ENCODE results near the gene ZNF644.
"Not testable (repeated sequence)": the region's sequence is repeated elsewhere in the genome, so short reads cannot be mapped to it uniquely, and the experiment has no call there.

The ZNF644 gene

DNA sequence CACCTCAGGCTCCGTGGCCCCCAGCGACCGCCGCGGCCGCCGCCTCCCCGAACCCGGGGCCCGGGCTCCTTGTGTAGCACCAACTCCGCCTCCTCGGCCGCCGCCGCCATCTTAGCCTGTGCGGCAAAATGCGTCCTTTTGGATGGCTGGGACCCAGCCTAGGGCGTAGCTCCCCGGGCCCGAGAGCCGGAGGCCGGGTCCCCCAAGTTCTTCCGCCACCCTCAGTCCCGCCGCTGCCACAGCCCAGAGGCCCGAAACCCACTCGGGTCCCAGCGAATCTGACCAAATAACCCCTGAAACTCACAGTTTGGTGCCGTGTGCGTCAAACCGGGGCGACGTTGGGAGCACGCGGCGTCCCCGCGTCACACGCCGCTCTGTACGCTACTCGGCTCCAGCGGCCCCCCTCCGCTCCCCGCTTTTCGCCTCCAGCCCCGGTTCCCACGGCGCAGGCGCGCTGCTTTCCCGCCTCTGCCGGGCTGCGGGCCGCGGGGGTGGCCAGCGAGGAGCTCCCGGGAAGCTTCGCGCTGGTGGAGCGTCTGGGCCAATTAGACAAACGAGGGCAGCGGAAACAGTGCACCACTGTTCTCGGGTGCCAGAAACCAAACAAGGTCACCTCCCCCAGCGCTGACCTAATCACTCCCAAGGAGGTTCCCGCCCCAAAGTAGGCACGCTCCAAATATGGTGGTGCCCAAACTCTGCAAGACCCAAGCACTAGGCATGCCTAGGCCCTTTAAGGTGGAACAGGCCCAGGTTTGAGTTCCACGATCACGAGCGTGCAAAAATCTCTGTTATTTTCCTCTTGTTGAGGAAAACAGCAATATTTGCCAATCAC lies at the start of gene ZNF644:
ZNF644 (minus strand) TSS at position 350 of the 832 bp plus-strand sequence. CDS start 39,682 bp downstream, outside the sequence.
- Histone ChIP-seq H3K4me3 (ENCODE audit: low read depth, low read length) (peak within 1 kb of the TSS; percentile 81), H3K27me3 (replicated peaks) (no peaks in the 10 kb centered on the region), H3K27ac (peak within 1 kb of the TSS; percentile 100), H3K36me3 (replicated peaks) (peaks cover 2% of the 10 kb centered on the region)
- in situ Hi-C loops (cut with HindIII; ENCODE audit: low pct_ligation_motif_present, low sequenced_read_pairs), result no loop called here
- peak; percentile 64 for DNase-seq
- TF ChIP-seq, protein P1, sequence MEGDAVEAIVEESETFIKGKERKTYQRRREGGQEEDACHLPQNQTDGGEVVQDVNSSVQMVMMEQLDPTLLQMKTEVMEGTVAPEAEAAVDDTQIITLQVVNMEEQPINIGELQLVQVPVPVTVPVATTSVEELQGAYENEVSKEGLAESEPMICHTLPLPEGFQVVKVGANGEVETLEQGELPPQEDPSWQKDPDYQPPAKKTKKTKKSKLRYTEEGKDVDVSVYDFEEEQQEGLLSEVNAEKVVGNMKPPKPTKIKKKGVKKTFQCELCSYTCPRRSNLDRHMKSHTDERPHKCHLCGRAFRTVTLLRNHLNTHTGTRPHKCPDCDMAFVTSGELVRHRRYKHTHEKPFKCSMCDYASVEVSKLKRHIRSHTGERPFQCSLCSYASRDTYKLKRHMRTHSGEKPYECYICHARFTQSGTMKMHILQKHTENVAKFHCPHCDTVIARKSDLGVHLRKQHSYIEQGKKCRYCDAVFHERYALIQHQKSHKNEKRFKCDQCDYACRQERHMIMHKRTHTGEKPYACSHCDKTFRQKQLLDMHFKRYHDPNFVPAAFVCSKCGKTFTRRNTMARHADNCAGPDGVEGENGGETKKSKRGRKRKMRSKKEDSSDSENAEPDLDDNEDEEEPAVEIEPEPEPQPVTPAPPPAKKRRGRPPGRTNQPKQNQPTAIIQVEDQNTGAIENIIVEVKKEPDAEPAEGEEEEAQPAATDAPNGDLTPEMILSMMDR (IDR thresholded peaks at IDR 0.05; ENCODE audit: low read depth, low read length, missing control alignments), result no peak

DNA sequence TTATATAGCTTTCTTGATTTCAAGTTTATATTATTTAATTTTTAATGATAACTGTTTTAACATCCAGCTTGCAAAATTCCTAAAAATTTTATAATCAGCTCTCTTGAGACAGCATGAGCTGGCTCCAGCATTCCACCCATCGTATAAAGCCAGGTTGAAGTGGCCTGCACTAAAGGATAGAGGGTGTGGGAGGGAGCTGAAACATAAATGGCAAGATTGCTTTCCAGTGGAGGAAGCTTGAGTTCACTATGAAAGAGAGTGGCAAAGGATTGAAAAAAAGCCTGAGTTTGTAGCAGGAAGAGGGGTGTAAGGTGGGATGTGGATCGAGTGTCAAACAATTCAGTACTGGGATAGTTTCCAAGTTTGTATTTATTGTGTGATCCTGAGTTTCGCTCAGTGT lies 48.5 kb upstream of the ZNF644 start:
- no peaks in the 10 kb centered on the region for H3K36me3 ChIP-seq (replicated peaks)

DNA sequence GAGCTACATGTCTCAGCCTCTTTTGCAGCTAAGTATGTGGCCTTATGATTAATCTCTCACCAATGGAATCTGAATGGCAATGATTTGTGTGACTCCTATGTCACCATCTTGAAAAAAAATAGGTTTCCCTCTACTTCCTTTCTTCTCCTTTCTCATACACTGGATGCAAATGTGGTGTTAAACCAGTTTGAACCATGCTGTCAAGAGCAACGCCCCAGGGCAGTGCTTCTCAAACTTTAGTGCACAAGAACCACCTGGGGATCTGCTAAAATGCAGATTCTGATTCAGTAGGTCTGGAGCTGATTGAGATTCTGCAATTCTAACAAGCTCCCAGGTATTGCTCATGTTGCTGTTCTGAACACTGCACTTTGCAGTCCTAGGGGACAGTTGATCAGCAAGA lies 44.7 kb upstream of the ZNF644 start:
- TF ChIP-seq, protein P1 (IDR thresholded peaks at IDR 0.05; ENCODE audit: low read depth, low read length, missing control alignments), result no peak
- in situ Hi-C loops (cut with HindIII; ENCODE audit: low pct_ligation_motif_present, low sequenced_read_pairs), result no loop called here

More for the DNA sequence above, 48.5 kb upstream of the ZNF644 start:
- Histone ChIP-seq H3K27me3 (replicated peaks) (no peaks in the 10 kb centered on the region), H3K4me3 (ENCODE audit: low read depth, low read length) (no peak overlapping the region), H3K27ac (no peak overlapping the region)
- in situ Hi-C loops (cut with HindIII; ENCODE audit: low pct_ligation_motif_present, low sequenced_read_pairs), result no loop called here
- TF ChIP-seq, protein P1 (IDR thresholded peaks at IDR 0.05; ENCODE audit: low read depth, low read length, missing control alignments), result no peak
- DNase-seq, result no peak

DNA sequence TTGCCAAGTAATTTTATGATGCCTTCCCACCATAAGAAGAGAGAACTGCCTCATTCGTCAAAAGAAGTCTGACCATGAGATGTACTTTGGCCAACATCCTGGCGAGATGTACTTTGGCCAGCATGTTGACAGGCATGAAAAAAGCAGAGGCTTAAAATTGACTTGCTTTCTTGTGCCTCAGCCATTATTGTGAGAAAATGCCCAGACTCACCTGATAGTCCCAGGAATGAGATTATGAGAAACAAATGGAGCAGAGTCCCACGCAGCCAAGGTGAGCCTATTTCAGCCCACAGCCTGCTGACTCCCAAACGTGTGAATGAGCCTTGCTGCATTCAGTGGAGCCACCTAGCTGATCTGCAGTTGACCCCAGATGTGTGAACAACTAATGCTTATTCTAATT lies 43.5 kb upstream of the ZNF644 start:
- in situ Hi-C loops (cut with HindIII; ENCODE audit: low pct_ligation_motif_present, low sequenced_read_pairs), result no loop called here
- no peak for DNase-seq

More for the DNA sequence above, 44.7 kb upstream of the ZNF644 start:
- H3K4me3 ChIP-seq (ENCODE audit: low read depth, low read length), result no peak overlapping the region
- no peaks in the 10 kb centered on the region for H3K36me3 ChIP-seq (replicated peaks)
- no peak for DNase-seq
- no peak overlapping the region for H3K27ac ChIP-seq
- no peaks in the 10 kb centered on the region for H3K27me3 ChIP-seq (replicated peaks)

DNA sequence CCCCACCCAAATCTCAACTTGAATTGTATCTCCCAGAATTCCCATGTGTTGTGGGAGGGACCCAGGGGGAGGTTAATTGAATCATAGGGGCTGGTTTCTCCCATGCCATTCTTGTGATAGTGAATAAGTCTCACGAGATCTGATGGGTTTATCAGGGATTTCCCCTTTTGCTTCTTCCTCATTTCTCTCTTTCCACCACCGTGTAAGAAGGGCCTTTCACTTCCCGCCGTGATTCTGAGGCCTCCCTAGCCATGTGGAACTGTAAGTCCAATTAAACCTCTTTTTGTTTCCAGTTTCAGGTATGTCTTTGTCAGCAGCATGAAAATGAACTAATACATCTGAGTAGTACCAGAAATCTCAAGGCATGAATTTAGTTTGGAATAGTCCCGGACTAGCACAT lies 41.6 kb upstream of the ZNF644 start:
- H3K4me3 ChIP-seq (ENCODE audit: low read depth, low read length); in situ Hi-C loops (cut with HindIII; ENCODE audit: low pct_ligation_motif_present, low sequenced_read_pairs); H3K27ac ChIP-seq; H3K27me3 ChIP-seq (replicated peaks); H3K36me3 ChIP-seq (replicated peaks); DNase-seq: not testable (repeated sequence)

More for the DNA sequence above, 43.5 kb upstream of the ZNF644 start:
- Histone ChIP-seq H3K36me3 (replicated peaks) (no peaks in the 10 kb centered on the region), H3K27me3 (replicated peaks) (no peaks in the 10 kb centered on the region), H3K27ac (no peak overlapping the region), H3K4me3 (ENCODE audit: low read depth, low read length) (no peak overlapping the region)
- TF ChIP-seq, protein P1 (IDR thresholded peaks at IDR 0.05; ENCODE audit: low read depth, low read length, missing control alignments), result no peak

DNA sequence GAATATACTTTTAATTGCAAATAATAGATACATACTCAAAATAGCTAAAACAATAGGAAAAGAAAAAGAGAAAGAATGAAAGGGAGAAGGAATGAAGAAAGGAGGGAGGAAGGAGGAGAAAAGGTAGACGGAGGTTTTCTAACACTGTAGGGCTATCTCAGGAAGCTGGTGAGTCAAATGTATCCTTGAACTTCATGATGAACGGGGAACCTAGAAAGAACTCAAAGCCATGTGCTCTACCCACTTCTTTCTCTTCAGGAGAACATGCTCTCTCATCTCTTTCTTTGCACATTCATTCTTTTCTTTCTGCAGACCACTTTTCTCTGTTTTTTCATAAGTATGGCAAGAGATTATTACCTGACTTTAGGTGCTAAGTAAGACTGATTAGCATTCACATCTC lies 37.3 kb upstream of the ZNF644 start:
- no peak overlapping the region for H3K4me3 ChIP-seq (ENCODE audit: low read depth, low read length)
- TF ChIP-seq, protein P1 (IDR thresholded peaks at IDR 0.05; ENCODE audit: low read depth, low read length, missing control alignments), result no peak
- in situ Hi-C loops (cut with HindIII; ENCODE audit: low pct_ligation_motif_present, low sequenced_read_pairs), result no loop called here

More for the DNA sequence above, 37.3 kb upstream of the ZNF644 start:
- Histone ChIP-seq H3K27ac (no peak overlapping the region), H3K27me3 (replicated peaks) (no peaks in the 10 kb centered on the region), H3K36me3 (replicated peaks) (no peaks in the 10 kb centered on the region)
- DNase-seq, result no peak

Measured in brain microvascular endothelial cell (primary cell).